NCI-H460 (cell line): ENCODE measurements around the gene LYRM1. TPM values are rescaled to one million over a fixed set of nuclear protein-coding genes. Genes with fewer than 3 reads are reported as not detected.

ENCODE experiments used
- DNase-seq: peaks from one replicate; pipeline ENCODE4 v3.0.0-alpha.2; 2016; ENCODE audit warnings: low read depth; ENCODE audit errors: extremely low read depth
- total RNA-seq: library from RNA; depleted of rRNA; stranded (reverse); fragments of >200 nt; shearing (Covaris generic); gene quantifications from 2 replicates; pipeline ENCODE4 v1.2.3, GENCODE V29; 2014

LYRM1 gene
- total RNA-seq, 1 experiment from 2014 or later, result 72.7 TPM

DNA sequence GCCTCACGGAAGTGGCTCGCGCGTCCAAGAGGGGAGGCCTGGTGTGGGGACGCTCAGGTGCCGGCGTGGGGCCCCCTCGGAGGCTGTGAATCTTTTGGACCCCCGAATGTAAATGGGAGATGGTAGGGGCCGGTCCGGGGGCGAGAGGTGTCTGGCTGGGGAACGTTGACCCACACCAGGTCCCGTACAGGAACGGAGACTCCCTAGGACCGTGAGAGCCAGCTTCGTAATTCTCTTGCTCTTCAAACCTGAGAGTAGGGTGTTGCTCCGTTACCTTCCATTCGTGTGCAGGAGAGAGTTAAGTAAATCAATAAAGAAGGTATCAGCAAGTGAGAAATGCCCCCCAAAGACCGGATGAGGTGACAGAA is 481 bp downstream of the LYRM1 start:
- no peak for DNase-seq

GRCh38 chr16:20901436-20902112 is 1.0 kb downstream of the LYRM1 start:
- DNase-seq, result no peak

DNA sequence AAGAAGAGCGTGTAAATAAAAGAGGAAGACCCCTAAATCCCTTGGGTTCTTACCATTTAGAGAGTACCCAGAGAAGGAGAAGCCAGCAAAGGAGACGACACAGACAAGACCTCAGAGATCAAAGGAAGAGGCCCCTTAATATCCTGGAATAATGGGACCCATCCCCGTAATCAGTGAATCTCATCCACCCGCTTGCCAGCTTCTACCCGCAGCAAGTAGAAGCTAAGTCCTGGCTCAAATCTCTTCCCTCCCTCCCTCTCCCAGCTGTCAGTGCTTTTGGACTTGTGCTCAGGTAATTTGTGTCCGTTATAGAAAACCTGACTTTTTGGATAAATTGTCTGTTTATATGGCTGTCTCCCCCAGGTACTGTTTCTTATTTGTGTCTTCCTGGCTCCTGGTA is 1.9 kb downstream of the LYRM1 start:
- no peak for DNase-seq

GRCh38 chr16:20903116-20903898 is 2.7 kb downstream of the LYRM1 start:
- no peak for DNase-seq

DNA sequence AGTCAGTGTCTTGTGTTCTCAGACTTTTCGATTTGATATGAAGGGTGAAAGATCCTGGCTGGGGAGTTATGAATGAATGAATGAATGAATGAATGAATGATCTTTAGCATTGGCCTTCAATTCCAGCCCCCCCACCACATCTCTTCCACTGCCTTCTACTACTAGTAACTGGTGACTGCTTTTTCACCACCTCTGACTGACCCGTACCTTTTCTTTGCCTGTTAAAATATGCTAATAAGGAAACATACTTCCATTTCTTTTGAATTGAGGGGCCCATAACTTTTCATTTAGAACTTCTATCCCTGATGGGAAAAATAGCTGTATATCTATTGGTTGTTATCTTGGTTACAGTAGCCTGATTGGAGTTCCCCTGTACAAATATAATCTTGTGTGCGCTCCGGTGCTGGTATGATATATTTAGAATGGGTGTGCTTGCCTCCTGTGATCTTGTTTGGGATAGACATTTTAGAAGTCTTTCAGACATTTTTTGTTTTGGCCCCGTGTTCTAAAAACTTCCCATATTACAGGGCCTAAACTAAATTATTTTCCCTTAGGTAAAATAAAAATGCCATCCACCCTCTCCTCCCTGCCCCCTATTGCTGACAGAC is 3.4 kb downstream of the LYRM1 start:
- DNase-seq, result no peak

GRCh38 chr16:20904507-20905081 is 4.0 kb downstream of the LYRM1 start:
- no peak for DNase-seq

DNA sequence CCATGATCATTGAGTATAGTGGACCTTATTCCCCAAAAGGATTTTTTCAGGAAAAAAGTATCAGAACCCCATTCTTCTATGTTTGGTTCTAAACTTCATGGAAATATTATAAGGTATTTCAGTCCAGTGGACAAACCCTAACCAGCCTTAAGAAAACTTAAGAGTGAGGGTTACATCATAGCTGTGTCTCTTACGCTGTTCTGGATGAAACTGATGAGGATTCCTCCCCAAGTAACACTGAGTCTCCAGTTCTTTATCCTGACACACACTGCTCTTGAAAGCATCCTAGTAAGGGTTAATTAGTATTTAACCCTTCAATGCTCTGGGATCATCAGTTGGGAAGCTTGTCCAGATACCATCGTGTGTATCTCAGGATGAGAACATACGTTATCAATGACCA is 5.0 kb downstream of the LYRM1 start:
- DNase-seq, result no peak

GRCh38 chr16:20906341-20907255 is 6.0 kb downstream of the LYRM1 start:
- no peak for DNase-seq

GRCh38 chr16:20910781-20911321 is 10.3 kb downstream of the LYRM1 start:
- peak; percentile 21 for DNase-seq

DNA sequence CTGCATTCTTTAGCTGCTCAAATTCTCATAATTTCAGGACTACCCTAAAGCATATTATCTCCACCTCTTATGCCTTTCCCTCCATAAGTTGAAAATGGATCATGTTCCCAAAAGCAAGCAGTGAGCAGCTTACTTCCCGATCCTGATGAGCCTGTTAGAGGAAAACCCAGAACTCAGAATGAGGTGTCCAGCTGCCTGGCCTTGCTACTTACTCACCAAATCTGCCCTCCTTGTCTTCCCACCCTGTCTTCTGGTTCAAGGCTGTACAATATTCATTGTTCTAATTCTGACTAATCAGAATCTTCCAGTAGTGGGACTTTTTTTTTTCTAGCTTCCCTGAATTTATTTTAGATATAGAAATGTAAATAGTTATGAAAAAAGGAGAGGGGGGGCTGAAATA is 10.8 kb downstream of the LYRM1 start:
- no peak for DNase-seq

GRCh38 chr16:20916289-20916688 is 15.7 kb downstream of the LYRM1 start:
- no peak for DNase-seq

- DNase-seq, result no peak
These were observed 16.4 kb downstream of the LYRM1 start for GRCh38 chr16:20916942-20917341.

GRCh38 chr16:20918486-20919239 is 18.1 kb downstream of the LYRM1 start:
- peak; percentile 9 for DNase-seq

DNA sequence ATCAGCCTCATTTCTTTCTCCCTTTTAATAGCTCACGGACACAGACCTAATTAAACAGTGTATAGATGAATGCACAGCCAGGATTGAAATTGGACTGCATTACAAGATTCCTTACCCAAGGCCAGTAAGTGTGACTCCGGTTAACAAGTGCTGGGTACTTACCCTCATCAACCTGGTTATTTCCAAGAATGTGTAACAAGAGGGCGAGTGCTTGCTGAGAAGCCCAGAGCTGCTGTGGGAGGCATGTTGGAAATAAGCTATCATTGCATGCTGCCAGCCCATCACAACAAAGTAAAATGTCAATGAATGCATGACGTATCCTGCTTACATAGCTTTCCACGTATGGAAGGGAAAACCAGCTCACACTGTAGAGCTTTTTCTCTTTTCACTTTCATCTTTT is 19.5 kb downstream of the LYRM1 start:
- no peak for DNase-seq

DNA sequence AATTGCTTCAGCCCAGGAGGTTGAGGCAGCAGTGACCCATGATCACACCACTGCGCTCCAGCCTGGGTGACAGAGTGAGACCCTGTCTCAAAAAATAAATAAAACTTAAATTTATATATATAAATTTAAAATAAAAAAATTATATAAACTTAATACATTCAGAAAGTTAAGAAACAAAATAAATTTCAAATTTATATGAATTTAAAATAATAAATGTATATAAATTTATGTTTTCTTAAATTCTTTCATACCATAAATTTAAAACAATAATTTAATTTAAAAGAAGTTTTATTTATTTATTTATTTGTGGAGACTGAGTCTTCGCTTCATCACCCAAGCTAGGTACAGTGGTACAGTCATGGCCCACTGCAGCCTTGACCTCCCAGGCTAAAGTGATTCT is 20.2 kb downstream of the LYRM1 start:
- DNase-seq, result no peak

DNA sequence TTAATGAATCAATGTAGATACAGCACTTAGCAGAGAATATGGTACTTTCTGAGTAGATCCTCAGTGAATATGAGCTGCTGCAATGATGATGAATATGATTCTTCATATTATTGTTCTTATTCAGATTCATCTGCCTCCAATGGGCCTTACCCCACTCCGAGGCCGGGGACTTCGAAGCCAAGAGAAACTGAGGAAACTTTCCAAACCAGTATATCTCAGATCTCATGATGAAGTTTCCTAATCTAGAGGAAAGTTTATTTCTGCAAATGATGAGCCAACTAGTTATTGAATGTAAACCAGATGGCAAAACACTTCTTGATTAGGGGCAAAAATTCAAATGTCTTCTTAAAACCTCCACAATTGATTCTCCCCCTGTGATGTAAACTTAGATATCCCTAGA is 23.3 kb downstream of the LYRM1 start:
- no peak for DNase-seq

GRCh38 chr16:20925751-20926150 is 25.2 kb downstream of the LYRM1 start:
- no peak for DNase-seq

GRCh38 chr16:20928774-20929411 is 28.3 kb downstream of the LYRM1 start:
- DNase-seq, result no peak
